Measurements from ENCODE around the gene RANBP9. TPM values are rescaled to one million over a fixed set of nuclear protein-coding genes. Genes with fewer than 3 reads are reported as not detected.

The RANBP9 gene
- total and polyA plus RNA-seq, 9 of the 15 experiments (the other 6 are each of a cell fraction or from before 2014, with no cell fraction given) = 27.5 to 130 (median 61.5) TPM

DNA sequence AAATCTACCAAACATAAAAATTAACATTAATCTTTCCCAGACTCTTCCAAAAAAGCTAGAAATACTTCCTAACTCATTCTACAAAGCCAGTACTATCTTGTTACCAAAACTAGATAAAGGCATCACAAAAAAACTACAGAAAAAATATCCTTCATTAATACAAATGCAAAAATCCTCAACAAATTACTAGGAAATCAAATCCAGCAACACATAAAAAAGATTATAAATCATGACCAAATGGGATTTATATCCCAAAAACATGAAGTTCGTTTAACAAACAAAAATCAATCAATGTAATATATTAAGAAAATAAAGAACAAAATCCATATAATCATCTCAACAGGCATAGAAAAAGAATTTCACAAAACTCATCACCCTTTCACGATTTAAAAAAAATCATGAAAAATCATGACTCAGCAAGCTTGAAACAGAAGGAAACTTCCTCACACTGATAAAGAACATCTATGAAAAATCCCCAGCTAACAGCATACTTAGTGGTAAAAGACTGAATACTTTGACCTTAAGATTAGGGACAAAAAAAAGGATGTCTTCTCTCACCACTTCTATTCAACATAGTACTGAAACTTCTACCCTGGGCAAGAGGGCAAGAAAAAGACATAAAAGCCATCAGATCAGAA lies 43.2 kb downstream of the RANBP9 start (continued):
- TF ChIP-seq, protein P1, sequence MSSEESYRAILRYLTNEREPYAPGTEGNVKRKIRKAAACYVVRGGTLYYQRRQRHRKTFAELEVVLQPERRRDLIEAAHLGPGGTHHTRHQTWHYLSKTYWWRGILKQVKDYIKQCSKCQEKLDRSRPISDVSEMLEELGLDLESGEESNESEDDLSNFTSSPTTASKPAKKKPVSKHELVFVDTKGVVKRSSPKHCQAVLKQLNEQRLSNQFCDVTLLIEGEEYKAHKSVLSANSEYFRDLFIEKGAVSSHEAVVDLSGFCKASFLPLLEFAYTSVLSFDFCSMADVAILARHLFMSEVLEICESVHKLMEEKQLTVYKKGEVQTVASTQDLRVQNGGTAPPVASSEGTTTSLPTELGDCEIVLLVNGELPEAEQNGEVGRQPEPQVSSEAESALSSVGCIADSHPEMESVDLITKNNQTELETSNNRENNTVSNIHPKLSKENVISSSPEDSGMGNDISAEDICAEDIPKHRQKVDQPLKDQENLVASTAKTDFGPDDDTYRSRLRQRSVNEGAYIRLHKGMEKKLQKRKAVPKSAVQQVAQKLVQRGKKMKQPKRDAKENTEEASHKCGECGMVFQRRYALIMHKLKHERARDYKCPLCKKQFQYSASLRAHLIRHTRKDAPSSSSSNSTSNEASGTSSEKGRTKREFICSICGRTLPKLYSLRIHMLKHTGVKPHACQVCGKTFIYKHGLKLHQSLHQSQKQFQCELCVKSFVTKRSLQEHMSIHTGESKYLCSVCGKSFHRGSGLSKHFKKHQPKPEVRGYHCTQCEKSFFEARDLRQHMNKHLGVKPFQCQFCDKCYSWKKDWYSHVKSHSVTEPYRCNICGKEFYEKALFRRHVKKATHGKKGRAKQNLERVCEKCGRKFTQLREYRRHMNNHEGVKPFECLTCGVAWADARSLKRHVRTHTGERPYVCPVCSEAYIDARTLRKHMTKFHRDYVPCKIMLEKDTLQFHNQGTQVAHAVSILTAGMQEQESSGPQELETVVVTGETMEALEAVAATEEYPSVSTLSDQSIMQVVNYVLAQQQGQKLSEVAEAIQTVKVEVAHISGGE (CRISPR knock-in tag; IDR thresholded peaks at IDR 0.05) = 0 out of 6 replicates have a peak, but pooled peaks of 1 of the 3 experiments have one; percentile 13
- peak; percentile 83 for TF ChIP-seq FOXM1 (IDR thresholded peaks at IDR 0.05; ENCODE audit: low read depth)
- TF ChIP-seq FOXM1 (CRISPR knock-in tag; IDR thresholded peaks at IDR 0.05; ENCODE audit: low read depth) = no peak
- TF ChIP-seq MAFK (IDR thresholded peaks at IDR 0.05; ENCODE audit: low read length) = peak; percentile 99
- no peak for TF ChIP-seq ZNF780A (CRISPR knock-in tag; IDR thresholded peaks at IDR 0.05)
- TF ChIP-seq SMARCE1 (IDR thresholded peaks at IDR 0.05) = peak; percentile 91
- TF ChIP-seq SMARCC2 (IDR thresholded peaks at IDR 0.05; ENCODE audit: low read depth) = peak; percentile 84; the same call in 1 of the 2 replicates
- TF ChIP-seq NCOR1 (IDR thresholded peaks at IDR 0.05) = peak; percentile 64
- peak; percentile 52; the same call in 1 of the 2 replicates for TF ChIP-seq MIER1 (IDR thresholded peaks at IDR 0.05; ENCODE audit: low read depth)

Measured in K562 (cell line).